ENCODE data around the gene IGSF22.

IGSF22 gene

GRCh38 chr11:18657673-18658072 lies 68.3 kb downstream of the IGSF22 start:
- no peak for TF ChIP-seq CTCF (IDR thresholded peaks at IDR 0.05; ENCODE audit: low read depth, low read length, missing control alignments)
- no peak for DNase-seq (ENCODE audit: low read depth)

More at GRCh38 chr11:18657673-18658072, 68.3 kb downstream of the IGSF22 start:
- no peak overlapping the region for H3K4me3 ChIP-seq (ENCODE audit: low read depth, low read length)

Measured in GM12864 (cell line).